GM08714 (cell line): ENCODE results near the gene PER3.

ENCODE experiments used
- H3K4me3 ChIP-seq: fragments of 200-500 bp; sonication (Bioruptor generic); 2 replicates; pipeline ENCODE4 v1.5.1; 2014; ENCODE audit warnings: mild to moderate bottlenecking, low read length, inconsistent platforms
- ZNF274 ChIP-seq: IDR thresholded peaks from 2 replicates; pipeline ENCODE4 v1.6.1; 2012; ENCODE audit warnings: mild to moderate bottlenecking, low read depth, low read length

PER3 gene

GRCh38 chr1:7783826-7784491 is at the start of gene PER3:
TSS of gene PER3 (plus strand) at chr1:7784291. CDS start at chr1:7784878, 587 bp downstream.
- TF ChIP-seq ZNF274: no peak
- H3K4me3 ChIP-seq: peak within 1 kb of the TSS; percentile 68; the same call in 1 of the 2 replicates

GRCh38 chr1:7738044-7738443 is 46.0 kb upstream of the PER3 start:
- no peak for TF ChIP-seq ZNF274

GRCh38 chr1:7743346-7743745 is 40.7 kb upstream of the PER3 start:
- no peak overlapping the region for H3K4me3 ChIP-seq
- TF ChIP-seq ZNF274: no peak

More at GRCh38 chr1:7738044-7738443, 46.0 kb upstream of the PER3 start:
- H3K4me3 ChIP-seq: no peak overlapping the region

GRCh38 chr1:7744882-7745281 is 39.2 kb upstream of the PER3 start:
- no peak overlapping the region for H3K4me3 ChIP-seq
- TF ChIP-seq ZNF274: no peak

- no peak for TF ChIP-seq ZNF274
- H3K4me3 ChIP-seq: no peak overlapping the region
Measured at GRCh38 chr1:7745783-7746182, 38.3 kb upstream of the PER3 start.

- TF ChIP-seq ZNF274: no peak
- H3K4me3 ChIP-seq: no peak overlapping the region
Measured at GRCh38 chr1:7747605-7748004, 36.5 kb upstream of the PER3 start.

GRCh38 chr1:7749126-7749525 is 35.0 kb upstream of the PER3 start:
- no peak overlapping the region for H3K4me3 ChIP-seq
- TF ChIP-seq ZNF274: no peak

- H3K4me3 ChIP-seq: no peak overlapping the region
- TF ChIP-seq ZNF274: no peak
Measured at GRCh38 chr1:7751174-7751573, 32.9 kb upstream of the PER3 start.

GRCh38 chr1:7752512-7753417 is 31.3 kb upstream of the PER3 start:
- TF ChIP-seq ZNF274: no peak
- H3K4me3 ChIP-seq: no peak overlapping the region

- no peak overlapping the region for H3K4me3 ChIP-seq
- no peak for TF ChIP-seq ZNF274
Measured at GRCh38 chr1:7753641-7754040, 30.4 kb upstream of the PER3 start.

- no peak for TF ChIP-seq ZNF274
- no peak overlapping the region for H3K4me3 ChIP-seq
Measured at GRCh38 chr1:7754234-7754633, 29.9 kb upstream of the PER3 start.

- no peak for TF ChIP-seq ZNF274
- no peak overlapping the region for H3K4me3 ChIP-seq
Measured at GRCh38 chr1:7755448-7755847, 28.6 kb upstream of the PER3 start.

- no peak for TF ChIP-seq ZNF274
- H3K4me3 ChIP-seq: no peak overlapping the region
Measured at GRCh38 chr1:7760245-7760644, 23.8 kb upstream of the PER3 start.

GRCh38 chr1:7761103-7761502 is 23.0 kb upstream of the PER3 start:
- no peak overlapping the region for H3K4me3 ChIP-seq
- no peak for TF ChIP-seq ZNF274

GRCh38 chr1:7767176-7767575 is 16.9 kb upstream of the PER3 start:
- no peak for TF ChIP-seq ZNF274
- no peak overlapping the region for H3K4me3 ChIP-seq

- TF ChIP-seq ZNF274: no peak
- no peak overlapping the region for H3K4me3 ChIP-seq
Measured at GRCh38 chr1:7768583-7768982, 15.5 kb upstream of the PER3 start.
